A673 (cell line): ENCODE measurements around the gene KRTCAP3.

Experiments used
- EZH2 ChIP-seq: fragments of 200-600 bp; sonication (generic); IDR thresholded peaks from 2 replicates; pipeline ENCODE4 v1.6.1; 2017; ENCODE audit warnings: borderline replicate concordance, low read depth, mild to moderate bottlenecking, mixed read lengths, antibody characterized with exemption, low read length; ENCODE audit not compliant: poor library complexity, severe bottlenecking
- TF ChIP-seq, protein P1 (sequence below): fragments of 300-800, 200-600 bp; sonication (generic); conservative IDR thresholded peaks from 2 replicates; pipeline ENCODE4 v1.5.1; 2017; ENCODE audit warnings: low read depth, mild to moderate bottlenecking, antibody characterized with exemption, low read length, moderate library complexity, mixed read lengths

DNA sequence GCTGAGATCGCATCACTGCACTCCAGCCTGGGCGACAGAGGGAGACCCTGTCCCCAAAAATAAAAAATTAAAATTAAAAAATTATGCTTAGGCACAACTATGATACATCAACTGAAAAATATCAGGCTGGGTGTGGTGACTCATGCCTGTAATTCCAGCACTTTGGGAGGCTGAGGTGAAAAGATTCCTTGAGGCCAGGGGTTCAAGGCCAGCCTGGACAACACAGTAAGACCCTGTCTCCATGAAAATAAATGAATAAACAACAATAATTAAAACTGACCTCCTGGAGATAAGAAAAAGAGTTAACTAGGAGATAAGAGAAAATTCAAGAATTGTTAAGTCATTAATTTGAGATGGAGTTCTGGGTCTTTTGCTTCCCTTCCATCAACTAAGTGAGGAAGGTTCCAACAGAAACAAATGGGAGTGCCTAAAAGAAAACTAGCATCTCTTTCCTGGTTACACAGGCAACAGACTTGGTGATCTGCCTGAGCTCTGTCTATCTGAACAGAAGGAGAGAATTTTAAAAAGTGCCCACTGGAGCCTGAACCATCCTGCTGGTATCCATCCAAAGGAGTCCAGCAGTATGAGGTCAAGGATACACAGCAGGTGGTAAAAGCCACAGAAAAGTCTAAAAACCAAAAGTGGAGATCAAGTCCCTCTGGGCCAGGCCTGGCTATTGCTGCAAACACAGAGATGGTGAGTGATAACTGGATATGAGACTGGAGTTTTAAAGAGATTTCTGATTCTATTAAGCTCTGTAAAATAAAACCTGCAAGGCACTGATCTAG lies 41.6 kb upstream of the KRTCAP3 start:
- TF ChIP-seq, protein P1, sequence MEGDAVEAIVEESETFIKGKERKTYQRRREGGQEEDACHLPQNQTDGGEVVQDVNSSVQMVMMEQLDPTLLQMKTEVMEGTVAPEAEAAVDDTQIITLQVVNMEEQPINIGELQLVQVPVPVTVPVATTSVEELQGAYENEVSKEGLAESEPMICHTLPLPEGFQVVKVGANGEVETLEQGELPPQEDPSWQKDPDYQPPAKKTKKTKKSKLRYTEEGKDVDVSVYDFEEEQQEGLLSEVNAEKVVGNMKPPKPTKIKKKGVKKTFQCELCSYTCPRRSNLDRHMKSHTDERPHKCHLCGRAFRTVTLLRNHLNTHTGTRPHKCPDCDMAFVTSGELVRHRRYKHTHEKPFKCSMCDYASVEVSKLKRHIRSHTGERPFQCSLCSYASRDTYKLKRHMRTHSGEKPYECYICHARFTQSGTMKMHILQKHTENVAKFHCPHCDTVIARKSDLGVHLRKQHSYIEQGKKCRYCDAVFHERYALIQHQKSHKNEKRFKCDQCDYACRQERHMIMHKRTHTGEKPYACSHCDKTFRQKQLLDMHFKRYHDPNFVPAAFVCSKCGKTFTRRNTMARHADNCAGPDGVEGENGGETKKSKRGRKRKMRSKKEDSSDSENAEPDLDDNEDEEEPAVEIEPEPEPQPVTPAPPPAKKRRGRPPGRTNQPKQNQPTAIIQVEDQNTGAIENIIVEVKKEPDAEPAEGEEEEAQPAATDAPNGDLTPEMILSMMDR: no peak
- TF ChIP-seq EZH2: no peak
